ENCODE measurements around the gene TASP1.

DNA sequence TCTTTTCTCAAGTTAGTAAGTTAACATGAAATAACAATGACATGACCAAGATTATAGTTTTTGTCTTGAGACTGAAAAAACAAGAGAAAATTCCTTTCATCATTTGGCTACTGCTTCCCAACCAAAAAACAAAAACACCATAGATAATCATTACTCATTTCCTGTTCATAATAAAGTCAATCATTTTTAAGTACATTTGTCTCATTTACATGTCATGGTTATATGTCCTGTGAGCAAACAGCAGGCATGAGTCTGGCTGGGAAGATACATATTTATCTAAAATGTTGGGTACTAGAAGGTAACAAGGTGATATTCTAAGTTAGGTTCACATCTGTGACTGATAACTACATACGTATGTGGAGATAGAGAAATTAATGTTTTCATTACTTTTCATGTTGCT is 237.1 kb downstream of the TASP1 start:
- TF ChIP-seq RAD21 (conservative IDR thresholded peaks at IDR 0.05) (no peak), EP300 (conservative IDR thresholded peaks at IDR 0.05; ENCODE audit: poor library complexity, severe bottlenecking) (no peak), REST (IDR thresholded peaks at IDR 0.05; ENCODE audit: borderline replicate concordance) (no peak), POLR2AphosphoS5 (IDR thresholded peaks at IDR 0.05) (no peak), EZH2 (IDR thresholded peaks at IDR 0.05; ENCODE audit: borderline replicate concordance, insufficient read depth, low read length, poor library complexity, severe bottlenecking) (no peak)
- TF ChIP-seq, protein P1, sequence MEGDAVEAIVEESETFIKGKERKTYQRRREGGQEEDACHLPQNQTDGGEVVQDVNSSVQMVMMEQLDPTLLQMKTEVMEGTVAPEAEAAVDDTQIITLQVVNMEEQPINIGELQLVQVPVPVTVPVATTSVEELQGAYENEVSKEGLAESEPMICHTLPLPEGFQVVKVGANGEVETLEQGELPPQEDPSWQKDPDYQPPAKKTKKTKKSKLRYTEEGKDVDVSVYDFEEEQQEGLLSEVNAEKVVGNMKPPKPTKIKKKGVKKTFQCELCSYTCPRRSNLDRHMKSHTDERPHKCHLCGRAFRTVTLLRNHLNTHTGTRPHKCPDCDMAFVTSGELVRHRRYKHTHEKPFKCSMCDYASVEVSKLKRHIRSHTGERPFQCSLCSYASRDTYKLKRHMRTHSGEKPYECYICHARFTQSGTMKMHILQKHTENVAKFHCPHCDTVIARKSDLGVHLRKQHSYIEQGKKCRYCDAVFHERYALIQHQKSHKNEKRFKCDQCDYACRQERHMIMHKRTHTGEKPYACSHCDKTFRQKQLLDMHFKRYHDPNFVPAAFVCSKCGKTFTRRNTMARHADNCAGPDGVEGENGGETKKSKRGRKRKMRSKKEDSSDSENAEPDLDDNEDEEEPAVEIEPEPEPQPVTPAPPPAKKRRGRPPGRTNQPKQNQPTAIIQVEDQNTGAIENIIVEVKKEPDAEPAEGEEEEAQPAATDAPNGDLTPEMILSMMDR (IDR thresholded peaks at IDR 0.05; ENCODE audit: poor library complexity, severe bottlenecking): no peak

Data from neural cell (in vitro differentiated cells).